ENCODE results near the gene SLC39A9.
"Not testable (repeated sequence)": the region's sequence is repeated elsewhere in the genome, so short reads cannot be mapped to it uniquely, and the experiment has no call there.

SLC39A9 gene

GRCh38 chr14:69473260-69473659 is 74.8 kb downstream of the SLC39A9 start:
- peak; percentile 13 for DNase-seq (ENCODE audit: low read depth)
- no peak for TF ChIP-seq CTCF (IDR thresholded peaks at IDR 0.05; ENCODE audit: insufficient read depth, low read depth, low read length, missing control alignments)
- no peak overlapping the region for H3K4me3 ChIP-seq (ENCODE audit: low read length)

GRCh38 chr14:69473946-69474345 is 75.5 kb downstream of the SLC39A9 start:
- no peak overlapping the region for H3K4me3 ChIP-seq (ENCODE audit: low read length)
- no peak for TF ChIP-seq CTCF (IDR thresholded peaks at IDR 0.05; ENCODE audit: insufficient read depth, low read depth, low read length, missing control alignments)
- no peak for DNase-seq (ENCODE audit: low read depth)

- no peak overlapping the region for H3K4me3 ChIP-seq (ENCODE audit: low read length)
- peak; percentile 55 for TF ChIP-seq CTCF (IDR thresholded peaks at IDR 0.05; ENCODE audit: insufficient read depth, low read depth, low read length, missing control alignments)
- DNase-seq (ENCODE audit: low read depth) = peak; percentile 44
These were observed 76.8 kb downstream of the SLC39A9 start for GRCh38 chr14:69475194-69475818.

GRCh38 chr14:69476824-69477450 is 78.4 kb downstream of the SLC39A9 start:
- DNase-seq (ENCODE audit: low read depth) = peak; percentile 13
- TF ChIP-seq CTCF (IDR thresholded peaks at IDR 0.05; ENCODE audit: insufficient read depth, low read depth, low read length, missing control alignments) = peak; percentile 24
- not testable (repeated sequence) for H3K4me3 ChIP-seq (ENCODE audit: low read length)

GRCh38 chr14:69478055-69478454 is 79.6 kb downstream of the SLC39A9 start:
- H3K4me3 ChIP-seq (ENCODE audit: low read length); DNase-seq (ENCODE audit: low read depth): not testable (repeated sequence)

- H3K4me3 ChIP-seq (ENCODE audit: low read length) = no peak overlapping the region
- no peak for TF ChIP-seq CTCF (IDR thresholded peaks at IDR 0.05; ENCODE audit: insufficient read depth, low read depth, low read length, missing control alignments)
- no peak for DNase-seq (ENCODE audit: low read depth)
These were observed 81.2 kb downstream of the SLC39A9 start for GRCh38 chr14:69479696-69480095.

GRCh38 chr14:69480136-69480535 is 81.6 kb downstream of the SLC39A9 start:
- no peak overlapping the region for H3K4me3 ChIP-seq (ENCODE audit: low read length)
- no peak for TF ChIP-seq CTCF (IDR thresholded peaks at IDR 0.05; ENCODE audit: insufficient read depth, low read depth, low read length, missing control alignments)
- DNase-seq (ENCODE audit: low read depth) = no peak
